ENCODE results near the gene RALGAPA1. TPM values are rescaled to one million over a fixed set of nuclear protein-coding genes. Genes with fewer than 3 reads are reported as not detected.

The RALGAPA1 gene
- total and polyA plus RNA-seq, 2 donors (not counting 1 experiment from before 2014, with no cell fraction given), result 7.2 to 34.5 TPM

DNA sequence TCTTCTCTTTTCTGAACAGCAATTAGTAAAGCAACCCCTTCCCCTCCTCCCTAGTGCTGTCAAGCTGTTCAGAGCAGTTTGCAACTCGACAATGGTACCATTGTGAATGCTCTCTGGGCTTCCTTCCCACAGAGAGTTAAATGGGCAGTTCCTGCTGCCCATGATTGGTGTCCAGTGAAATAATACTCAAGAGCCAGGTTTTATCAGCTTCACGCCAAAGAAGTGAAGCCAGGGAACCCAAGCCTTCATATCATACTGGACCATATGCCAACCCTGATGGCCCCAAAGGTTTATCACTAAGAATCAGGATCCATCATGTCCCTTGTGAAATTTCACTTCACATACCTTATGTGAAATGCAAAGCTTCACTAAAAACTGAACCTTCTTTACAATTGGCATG is 250.4 kb downstream of the RALGAPA1 start:
- H3K27me3 ChIP-seq (ENCODE audit: control insufficient read depth, insufficient read depth, low read length), result no peaks in the 10 kb centered on the region
- H3K4me2 ChIP-seq (ENCODE audit: extremely low read depth, insufficient read depth, low read length), result no peak overlapping the region
- H4K20me1 ChIP-seq (ENCODE audit: control insufficient read depth, extremely low read depth, insufficient read depth, low read length), result no peaks in the 10 kb centered on the region
- no peaks in the 10 kb centered on the region for H3K36me3 ChIP-seq (ENCODE audit: control insufficient read depth, insufficient read depth, low read length)
- DNase-seq (ENCODE audit: low read depth in 2 of 2), result no peak
- no peak overlapping the region for H3K4me3 ChIP-seq (replicated peaks in 1 of 4; ENCODE audit: control extremely low read depth in 1 of 4, insufficient read depth in 1 of 4, low read depth in 3 of 4, low read length in 4 of 4)
- no peak overlapping the region for H3K27ac ChIP-seq (ENCODE audit: insufficient read depth, low read length)
- H2AFZ ChIP-seq (ENCODE audit: low read length), result no peak overlapping the region
- no peaks in the 10 kb centered on the region for H3K9me3 ChIP-seq (ENCODE audit: control insufficient read depth, insufficient read depth, low read depth, low read length)
- no peaks in the 10 kb centered on the region for H3K4me1 ChIP-seq (ENCODE audit: control insufficient read depth, extremely low read depth, insufficient read depth, low read length)
- H3K9ac ChIP-seq (ENCODE audit: insufficient read depth, low read length), result no peak overlapping the region
- H3K79me2 ChIP-seq (ENCODE audit: control insufficient read depth, insufficient read depth, low read length), result no peaks in the 10 kb centered on the region
- TF ChIP-seq EZH2 (IDR thresholded peaks at IDR 0.05; ENCODE audit: low read length, missing control alignments), result no peak
- TF ChIP-seq, protein P1, sequence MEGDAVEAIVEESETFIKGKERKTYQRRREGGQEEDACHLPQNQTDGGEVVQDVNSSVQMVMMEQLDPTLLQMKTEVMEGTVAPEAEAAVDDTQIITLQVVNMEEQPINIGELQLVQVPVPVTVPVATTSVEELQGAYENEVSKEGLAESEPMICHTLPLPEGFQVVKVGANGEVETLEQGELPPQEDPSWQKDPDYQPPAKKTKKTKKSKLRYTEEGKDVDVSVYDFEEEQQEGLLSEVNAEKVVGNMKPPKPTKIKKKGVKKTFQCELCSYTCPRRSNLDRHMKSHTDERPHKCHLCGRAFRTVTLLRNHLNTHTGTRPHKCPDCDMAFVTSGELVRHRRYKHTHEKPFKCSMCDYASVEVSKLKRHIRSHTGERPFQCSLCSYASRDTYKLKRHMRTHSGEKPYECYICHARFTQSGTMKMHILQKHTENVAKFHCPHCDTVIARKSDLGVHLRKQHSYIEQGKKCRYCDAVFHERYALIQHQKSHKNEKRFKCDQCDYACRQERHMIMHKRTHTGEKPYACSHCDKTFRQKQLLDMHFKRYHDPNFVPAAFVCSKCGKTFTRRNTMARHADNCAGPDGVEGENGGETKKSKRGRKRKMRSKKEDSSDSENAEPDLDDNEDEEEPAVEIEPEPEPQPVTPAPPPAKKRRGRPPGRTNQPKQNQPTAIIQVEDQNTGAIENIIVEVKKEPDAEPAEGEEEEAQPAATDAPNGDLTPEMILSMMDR (conservative IDR thresholded peaks at IDR 0.05 in 1 of 2, IDR thresholded peaks at IDR 0.05 in 1 of 2; ENCODE audit: low read depth in 1 of 2, low read length in 2 of 2), result no peak

DNA sequence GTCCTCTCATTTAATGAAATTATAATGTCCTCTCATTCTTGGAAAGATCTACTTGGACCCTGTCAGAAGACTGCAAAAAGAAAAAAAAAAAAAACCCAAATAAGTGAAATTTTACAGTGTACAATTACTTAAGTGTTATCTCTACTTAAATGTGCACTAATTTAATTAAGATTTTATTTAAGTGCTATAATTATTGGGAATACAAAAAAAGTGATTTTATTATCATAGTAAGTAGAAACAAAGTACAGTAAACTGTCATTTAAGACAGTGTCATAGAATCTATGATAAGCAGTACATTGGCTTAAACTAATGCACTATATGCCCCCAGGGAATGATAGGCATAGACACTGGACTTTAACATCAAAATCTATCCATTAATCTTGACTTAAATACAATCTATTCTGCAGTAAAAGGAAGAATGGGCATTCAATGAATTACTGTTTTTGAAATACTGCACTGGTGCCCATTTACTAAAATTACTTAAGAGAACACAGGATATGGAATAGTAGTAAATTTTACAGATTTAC is 251.8 kb downstream of the RALGAPA1 start:
- H3K4me1 ChIP-seq (ENCODE audit: control insufficient read depth, extremely low read depth, insufficient read depth, low read length), result no peaks in the 10 kb centered on the region
- no peak overlapping the region for H3K27ac ChIP-seq (ENCODE audit: insufficient read depth, low read length)
- H3K79me2 ChIP-seq (ENCODE audit: control insufficient read depth, insufficient read depth, low read length), result no peaks in the 10 kb centered on the region
- no peak overlapping the region for H2AFZ ChIP-seq (ENCODE audit: low read length)
- H3K27me3 ChIP-seq (ENCODE audit: control insufficient read depth, insufficient read depth, low read length), result no peaks in the 10 kb centered on the region
- DNase-seq (ENCODE audit: low read depth in 2 of 2), result no peak
- H3K36me3 ChIP-seq (ENCODE audit: control insufficient read depth, insufficient read depth, low read length), result no peaks in the 10 kb centered on the region
- no peak overlapping the region for H3K9ac ChIP-seq (ENCODE audit: insufficient read depth, low read length)
- H4K20me1 ChIP-seq (ENCODE audit: control insufficient read depth, extremely low read depth, insufficient read depth, low read length), result no peaks in the 10 kb centered on the region
- no peak overlapping the region for H3K4me2 ChIP-seq (ENCODE audit: extremely low read depth, insufficient read depth, low read length)
- TF ChIP-seq, protein P1 (conservative IDR thresholded peaks at IDR 0.05 in 1 of 2, IDR thresholded peaks at IDR 0.05 in 1 of 2; ENCODE audit: low read depth in 1 of 2, low read length in 2 of 2), result no peak
- TF ChIP-seq EZH2 (IDR thresholded peaks at IDR 0.05; ENCODE audit: low read length, missing control alignments), result no peak
- H3K9me3 ChIP-seq (ENCODE audit: control insufficient read depth, insufficient read depth, low read depth, low read length), result no peaks in the 10 kb centered on the region
- no peak overlapping the region for H3K4me3 ChIP-seq (replicated peaks in 1 of 4; ENCODE audit: control extremely low read depth in 1 of 4, insufficient read depth in 1 of 4, low read depth in 3 of 4, low read length in 4 of 4)

DNA sequence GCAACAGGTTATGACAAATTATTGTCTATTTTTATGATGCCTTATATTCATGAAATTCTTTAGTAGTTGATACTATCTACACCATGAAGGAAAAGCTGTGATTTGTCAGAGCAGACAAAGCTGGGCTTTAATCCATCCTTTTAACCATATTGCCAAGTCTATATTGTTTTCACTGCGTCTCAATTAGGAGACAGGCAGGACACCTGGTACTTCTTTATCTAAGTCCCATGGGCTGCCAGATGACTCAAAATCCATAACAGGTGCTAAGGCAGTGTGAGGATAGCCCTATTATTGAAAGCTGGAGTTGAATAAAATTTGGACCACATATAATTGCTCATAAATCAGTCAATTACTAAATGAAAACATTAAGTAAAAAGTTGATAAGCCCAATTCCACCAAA is 252.5 kb downstream of the RALGAPA1 start:
- Histone ChIP-seq H3K4me3 (replicated peaks in 1 of 4; ENCODE audit: control extremely low read depth in 1 of 4, insufficient read depth in 1 of 4, low read depth in 3 of 4, low read length in 4 of 4) (no peak overlapping the region), H3K9me3 (ENCODE audit: control insufficient read depth, insufficient read depth, low read depth, low read length) (no peaks in the 10 kb centered on the region), H3K36me3 (ENCODE audit: control insufficient read depth, insufficient read depth, low read length) (no peaks in the 10 kb centered on the region), H3K4me1 (ENCODE audit: control insufficient read depth, extremely low read depth, insufficient read depth, low read length) (no peaks in the 10 kb centered on the region), H3K27me3 (ENCODE audit: control insufficient read depth, insufficient read depth, low read length) (no peaks in the 10 kb centered on the region), H3K79me2 (ENCODE audit: control insufficient read depth, insufficient read depth, low read length) (no peaks in the 10 kb centered on the region), H2AFZ (ENCODE audit: low read length) (no peak overlapping the region), H4K20me1 (ENCODE audit: control insufficient read depth, extremely low read depth, insufficient read depth, low read length) (no peaks in the 10 kb centered on the region), H3K9ac (ENCODE audit: insufficient read depth, low read length) (no peak overlapping the region), H3K27ac (ENCODE audit: insufficient read depth, low read length) (no peak overlapping the region), H3K4me2 (ENCODE audit: extremely low read depth, insufficient read depth, low read length) (no peak overlapping the region)
- TF ChIP-seq, protein P1 (conservative IDR thresholded peaks at IDR 0.05 in 1 of 2, IDR thresholded peaks at IDR 0.05 in 1 of 2; ENCODE audit: low read depth in 1 of 2, low read length in 2 of 2), result no peak
- TF ChIP-seq EZH2 (IDR thresholded peaks at IDR 0.05; ENCODE audit: low read length, missing control alignments), result no peak
- DNase-seq (ENCODE audit: low read depth in 2 of 2), result no peak

All from fibroblast of lung (primary cell).